NCI-H2227 (cell line): ENCODE results near the gene UBL7.
"Not testable (repeated sequence)": the region's sequence is repeated elsewhere in the genome, so short reads cannot be mapped to it uniquely, and the experiment has no call there.

Experiments used
- DNase-seq: peaks from one replicate; lab custom pipeline; 2025; ENCODE audit not compliant: unreplicated experiment; lab: John Stamatoyannopoulos, UW

Gene UBL7, protein sequence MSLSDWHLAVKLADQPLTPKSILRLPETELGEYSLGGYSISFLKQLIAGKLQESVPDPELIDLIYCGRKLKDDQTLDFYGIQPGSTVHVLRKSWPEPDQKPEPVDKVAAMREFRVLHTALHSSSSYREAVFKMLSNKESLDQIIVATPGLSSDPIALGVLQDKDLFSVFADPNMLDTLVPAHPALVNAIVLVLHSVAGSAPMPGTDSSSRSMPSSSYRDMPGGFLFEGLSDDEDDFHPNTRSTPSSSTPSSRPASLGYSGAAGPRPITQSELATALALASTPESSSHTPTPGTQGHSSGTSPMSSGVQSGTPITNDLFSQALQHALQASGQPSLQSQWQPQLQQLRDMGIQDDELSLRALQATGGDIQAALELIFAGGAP

DNA sequence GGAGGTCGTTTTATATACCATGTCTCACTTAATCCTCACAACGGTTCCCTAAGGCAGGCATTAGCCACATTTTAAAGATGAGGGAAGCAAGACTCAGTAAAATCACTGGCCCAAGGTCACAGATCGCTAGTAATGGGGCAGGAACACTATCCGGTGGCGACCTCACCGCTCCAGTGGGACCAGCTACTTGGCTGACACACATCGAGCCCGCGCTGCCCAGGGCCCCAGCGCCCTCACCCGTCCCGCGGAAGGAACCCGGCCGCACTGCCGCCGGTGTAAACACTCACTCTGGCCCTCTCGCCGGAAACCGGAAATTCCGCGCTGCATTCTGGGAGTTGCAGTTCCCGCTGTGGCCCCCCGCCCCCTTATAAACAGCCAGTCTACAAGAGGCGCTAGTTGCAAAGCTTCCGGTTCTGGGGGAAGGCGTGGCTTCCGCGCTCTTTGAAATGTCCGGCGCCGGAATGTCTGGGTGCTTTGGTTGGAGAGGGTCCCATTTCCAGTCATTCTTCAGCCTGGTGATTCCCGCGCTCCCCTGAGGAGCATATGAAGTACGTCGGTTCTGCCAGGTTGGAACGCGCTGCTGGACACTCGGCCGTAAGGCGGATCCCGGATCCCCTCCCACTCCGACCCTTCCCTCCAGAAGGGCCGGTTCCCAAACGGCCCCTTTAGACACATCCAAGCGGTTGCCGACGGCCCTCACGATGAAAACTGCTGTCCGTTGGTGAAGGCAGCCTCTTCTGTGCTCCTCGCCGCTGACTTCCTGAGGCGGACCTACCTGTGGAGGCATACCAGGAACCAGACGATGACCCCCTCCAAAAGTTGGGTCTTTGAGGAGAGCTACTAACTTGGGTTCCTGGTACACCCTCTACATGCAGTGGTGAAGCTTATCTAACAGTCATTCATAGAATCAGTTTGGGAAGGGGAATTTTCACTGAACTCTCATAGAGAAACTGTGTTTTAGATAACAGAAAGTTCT is at the start of gene UBL7:
Gene UBL7 (minus strand): TSS at position 290 of the 976 bp plus-strand sequence. CDS start 2,293 bp downstream, outside the sequence.
- DNase-seq: peak; percentile 95

DNA sequence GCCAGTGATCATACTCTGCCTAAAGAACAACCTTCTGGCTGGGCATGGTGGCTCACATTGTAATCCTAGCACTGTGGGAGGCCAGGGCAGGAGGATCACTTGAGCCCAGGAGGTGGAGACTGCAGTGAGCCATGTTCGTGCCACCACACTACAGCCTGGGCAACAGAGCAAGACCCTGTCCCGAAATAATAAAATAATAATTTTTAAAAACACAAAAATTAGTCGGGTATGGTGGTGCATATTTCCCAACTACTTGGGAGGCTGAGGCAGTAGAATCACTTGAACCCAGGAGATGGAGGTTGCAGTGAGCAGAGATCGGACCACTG is 45.5 kb upstream of the UBL7 start:
- DNase-seq: no peak

DNA sequence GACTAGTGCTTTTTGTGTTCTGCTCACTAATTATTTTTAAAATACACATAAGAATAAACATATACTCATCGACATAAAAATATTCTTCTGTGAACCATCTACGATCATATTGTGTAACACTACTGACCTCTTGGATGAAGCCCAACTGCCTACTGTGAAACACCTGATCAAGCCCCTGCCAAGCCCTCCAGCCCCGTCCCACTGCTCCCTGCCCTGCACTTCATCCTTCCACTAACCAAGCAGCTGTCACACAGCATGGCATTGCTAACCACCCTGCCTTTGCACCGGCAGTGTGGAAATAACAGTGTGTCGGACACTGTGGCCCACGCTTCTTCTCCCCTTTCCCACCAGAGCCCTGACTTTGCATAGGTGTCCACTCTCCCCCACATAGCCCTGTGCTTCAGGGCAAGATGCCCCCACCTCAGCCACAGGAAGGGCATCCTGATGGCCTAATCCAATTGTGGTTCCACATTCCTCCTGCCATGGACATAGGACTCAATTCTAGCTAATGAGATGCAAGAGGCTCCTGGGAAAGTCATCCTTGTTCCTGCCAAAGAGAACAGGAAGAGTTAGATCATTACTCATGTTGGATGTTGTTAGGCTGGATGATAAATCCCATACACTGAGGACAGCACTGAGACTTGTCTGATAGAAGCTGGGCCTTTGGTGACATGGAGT is 45.0 kb upstream of the UBL7 start:
- DNase-seq: no peak

DNA sequence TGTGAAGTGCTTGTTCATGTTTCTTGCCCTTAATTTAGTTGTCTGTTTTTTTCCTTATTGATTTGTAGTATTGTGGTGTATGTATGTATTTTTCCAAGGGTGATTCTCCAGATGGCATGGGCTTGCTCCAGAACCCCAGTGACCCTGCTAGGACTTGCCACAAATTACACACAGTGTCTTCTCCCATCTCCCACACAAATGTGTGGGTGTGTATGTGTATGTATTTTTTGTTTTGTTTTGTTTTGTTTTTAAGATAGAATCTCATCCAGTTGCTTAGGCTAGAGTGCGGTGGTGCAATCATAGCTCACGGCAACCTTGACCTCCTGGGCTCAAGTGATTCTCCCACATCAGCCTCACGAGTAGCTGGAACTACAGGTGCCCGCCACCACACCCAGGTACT is 43.9 kb upstream of the UBL7 start:
- no peak for DNase-seq

DNA sequence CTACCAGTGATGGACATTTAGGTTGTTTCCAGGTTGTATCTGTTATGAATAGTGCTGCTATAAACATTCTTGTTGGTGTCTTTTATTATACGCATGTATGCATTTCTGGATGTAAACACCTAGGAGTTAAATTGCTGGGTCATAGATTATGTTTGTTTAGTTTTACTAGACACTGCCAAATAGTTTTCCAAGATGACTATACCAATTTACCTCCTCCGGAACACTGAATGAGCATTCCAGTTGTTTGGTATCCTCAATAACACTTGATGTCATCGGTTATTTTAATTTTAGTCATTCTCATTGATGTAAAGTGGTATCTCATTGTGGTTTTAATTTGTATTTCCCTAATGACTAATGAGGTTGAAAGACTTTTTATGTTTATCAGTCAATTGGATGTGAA is 43.5 kb upstream of the UBL7 start:
- DNase-seq: no peak

DNA sequence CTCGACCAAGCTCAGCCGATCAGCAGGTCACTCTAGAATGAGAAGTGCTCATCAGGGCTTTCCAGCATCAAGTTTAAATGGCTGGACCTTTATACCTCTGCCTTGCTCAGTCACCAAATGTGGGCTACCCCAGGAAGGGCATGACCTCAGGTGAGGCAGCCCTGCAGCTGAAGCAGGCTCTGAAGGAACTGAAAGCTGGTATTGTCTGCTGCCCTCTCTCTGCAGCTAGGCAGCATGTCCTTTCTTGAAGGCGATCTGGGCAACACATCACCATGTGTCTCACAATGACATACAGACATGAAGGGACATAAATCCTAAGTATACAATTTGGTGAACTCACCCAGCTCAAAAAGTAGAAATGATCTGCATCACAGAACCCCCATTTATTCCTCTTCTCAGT is 41.3 kb upstream of the UBL7 start:
- no peak for DNase-seq

DNA sequence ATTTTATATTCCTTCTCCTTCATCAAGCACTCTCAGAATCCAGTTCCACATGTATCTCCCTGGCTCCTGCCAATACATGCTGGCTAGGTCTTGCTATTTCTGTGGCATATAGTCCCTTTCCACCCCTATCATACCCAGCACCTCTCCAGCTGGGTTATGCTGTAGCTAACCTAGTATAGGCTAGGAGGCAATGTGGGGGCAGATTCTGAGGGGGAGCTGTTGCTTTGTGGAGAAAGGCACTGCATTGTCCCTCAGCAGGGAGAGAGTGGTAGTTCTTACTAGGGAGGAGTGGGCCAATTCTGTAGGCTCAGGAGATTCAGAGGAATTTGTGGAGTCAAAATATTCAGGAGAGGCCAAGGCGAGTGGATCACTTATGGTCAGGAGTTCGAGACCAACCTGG is 39.4 kb upstream of the UBL7 start:
- DNase-seq: no peak

DNA sequence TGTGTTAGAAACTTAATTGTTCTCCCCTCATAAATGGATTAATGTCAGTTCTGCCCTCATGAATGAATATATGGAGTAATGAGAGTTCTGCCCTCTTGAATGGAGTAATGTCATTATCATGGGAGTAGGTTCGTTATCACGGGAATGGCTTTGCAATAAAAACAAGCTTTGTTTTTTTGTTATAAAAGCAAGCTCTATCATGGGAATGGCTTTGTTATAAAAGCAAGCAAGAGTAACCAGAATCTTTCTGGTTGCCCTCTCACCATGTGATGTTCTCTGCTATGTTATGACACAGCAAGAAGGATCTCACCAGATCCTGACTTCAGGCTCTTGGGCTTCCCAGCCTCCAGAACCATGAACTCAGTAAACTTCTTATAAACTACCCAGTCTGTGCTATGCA is 38.4 kb upstream of the UBL7 start:
- no peak for DNase-seq

DNA sequence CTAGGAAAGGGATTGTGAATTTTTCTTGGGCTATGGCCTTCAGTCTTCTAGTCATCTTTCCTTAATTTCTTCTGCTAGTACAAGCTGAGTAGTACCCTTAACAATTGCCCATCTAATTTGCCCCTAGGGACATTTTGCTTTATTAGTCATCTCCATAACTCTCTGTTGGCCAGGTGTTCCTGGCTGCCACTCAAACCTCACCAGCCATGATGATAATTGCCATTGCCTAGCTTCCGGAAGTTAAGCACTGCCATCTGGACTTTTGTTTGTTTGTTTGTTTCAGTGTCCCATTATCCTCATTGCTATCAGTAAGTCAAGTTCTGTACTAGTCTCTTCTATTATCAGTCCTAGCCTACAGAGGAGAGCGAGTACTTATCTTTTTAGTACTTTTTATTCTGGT is 36.6 kb upstream of the UBL7 start:
- DNase-seq: peak; percentile 39

DNA sequence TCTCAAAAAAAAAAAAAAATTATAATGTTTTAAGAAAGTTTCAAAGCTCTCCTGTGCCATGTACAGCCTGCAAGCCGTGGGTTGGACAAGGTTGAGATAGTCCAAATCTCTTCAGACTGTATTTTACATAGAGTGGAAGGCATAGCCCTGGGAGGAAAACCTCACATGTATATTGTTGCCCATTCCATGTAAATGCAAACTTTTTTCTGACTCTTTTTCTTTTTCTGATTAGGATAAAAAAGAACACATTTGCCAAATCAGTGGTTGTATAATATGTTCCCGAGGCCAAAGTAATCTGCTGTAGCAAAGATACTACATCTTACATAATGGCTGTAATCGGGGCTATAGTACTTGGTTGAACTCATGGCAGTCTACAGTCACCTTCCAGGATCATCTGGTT is 35.7 kb upstream of the UBL7 start:
- no peak for DNase-seq

DNA sequence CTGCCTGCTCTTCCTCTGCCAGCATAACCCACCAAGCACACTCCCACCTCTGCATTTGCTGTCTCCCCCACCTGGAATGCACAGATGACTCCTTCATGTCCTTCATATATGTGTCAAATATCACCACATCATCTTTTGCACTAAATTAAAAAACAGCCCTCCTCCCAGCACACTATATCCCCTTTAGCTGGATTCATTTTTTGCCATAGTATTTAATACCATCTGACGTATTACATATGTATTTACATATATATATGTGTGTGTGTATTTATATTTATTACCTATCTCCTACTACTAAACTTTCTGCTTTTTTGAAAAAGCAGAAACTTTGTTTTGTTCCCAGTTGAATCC is 29.4 kb upstream of the UBL7 start:
- no peak for DNase-seq

DNA sequence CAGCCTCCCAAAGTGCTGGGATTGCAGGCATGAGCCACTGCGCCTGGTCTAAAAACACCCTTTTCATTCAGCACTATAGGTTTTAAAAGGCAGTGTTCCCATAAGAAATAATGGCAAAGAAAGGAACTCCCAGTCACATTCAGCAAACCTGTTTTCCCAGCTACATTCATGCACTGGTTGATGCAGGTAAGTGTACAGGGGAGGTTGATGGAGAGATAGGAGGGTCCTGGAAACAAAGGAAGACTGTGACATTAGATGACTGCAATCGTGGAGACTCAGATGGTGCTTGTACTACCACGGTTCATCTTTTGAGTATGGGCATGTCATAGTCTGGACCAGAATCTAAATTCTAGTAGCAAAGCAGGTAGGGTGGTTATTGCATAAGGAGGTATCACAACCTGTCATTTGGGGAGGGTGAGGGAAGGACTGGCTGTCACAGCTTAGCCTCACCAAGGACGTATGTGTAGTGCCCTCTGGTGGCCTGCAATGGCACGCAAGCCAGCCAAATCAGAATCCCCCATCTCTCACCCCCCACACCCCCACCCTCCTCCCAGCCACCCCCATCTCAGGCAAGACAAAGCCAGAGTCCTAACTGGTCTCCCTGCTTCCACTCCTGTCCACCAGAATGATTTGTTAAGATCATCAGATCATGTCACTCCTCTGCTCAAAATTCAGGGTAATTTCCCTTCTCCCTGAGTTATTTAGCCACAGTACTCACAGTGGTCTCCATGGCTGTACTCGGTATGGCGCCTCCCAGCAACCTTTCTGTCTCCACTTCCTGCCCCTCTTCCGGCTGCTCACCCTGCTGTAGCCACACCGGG is 28.8 kb upstream of the UBL7 start:
- DNase-seq: peak; percentile 76

DNA sequence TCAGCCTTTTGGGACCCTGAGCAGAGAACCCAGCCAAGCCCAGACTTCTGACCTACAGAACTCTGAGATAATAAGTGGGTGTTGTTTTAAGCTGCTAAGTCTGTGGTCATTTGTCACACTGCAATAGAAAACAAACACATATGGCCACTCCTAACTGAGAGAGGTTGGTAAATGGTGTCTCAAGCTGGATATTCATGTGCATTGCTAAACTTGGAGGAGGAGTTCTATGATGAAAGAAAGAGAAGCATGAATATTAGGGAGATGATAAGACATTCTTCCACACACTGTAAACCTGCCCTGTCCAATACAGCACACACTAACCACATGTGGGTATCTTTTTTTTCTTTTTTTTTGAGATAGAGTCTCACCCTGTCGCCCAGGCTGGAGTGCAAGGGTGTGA is 27.8 kb upstream of the UBL7 start:
- DNase-seq: no peak

DNA sequence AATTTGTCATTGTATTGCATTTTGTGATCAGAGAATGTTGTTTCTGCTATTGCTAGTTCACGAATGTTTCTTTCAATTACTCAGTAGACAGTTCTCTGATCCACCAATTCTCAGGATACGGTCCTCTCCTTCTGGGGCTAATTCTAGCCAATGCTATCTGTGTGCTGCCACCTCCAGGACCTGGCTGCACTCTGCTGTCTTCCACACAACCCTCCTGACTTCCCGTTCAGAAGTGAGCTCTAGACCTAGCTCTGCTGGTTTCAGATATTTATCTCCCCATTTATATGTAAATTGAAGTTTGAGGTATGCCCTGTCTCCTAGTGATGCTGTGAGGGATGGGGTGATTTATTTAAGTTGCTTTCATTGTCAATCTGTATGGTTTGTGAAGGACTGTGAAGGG is 21.7 kb upstream of the UBL7 start:
- no peak for DNase-seq

DNA sequence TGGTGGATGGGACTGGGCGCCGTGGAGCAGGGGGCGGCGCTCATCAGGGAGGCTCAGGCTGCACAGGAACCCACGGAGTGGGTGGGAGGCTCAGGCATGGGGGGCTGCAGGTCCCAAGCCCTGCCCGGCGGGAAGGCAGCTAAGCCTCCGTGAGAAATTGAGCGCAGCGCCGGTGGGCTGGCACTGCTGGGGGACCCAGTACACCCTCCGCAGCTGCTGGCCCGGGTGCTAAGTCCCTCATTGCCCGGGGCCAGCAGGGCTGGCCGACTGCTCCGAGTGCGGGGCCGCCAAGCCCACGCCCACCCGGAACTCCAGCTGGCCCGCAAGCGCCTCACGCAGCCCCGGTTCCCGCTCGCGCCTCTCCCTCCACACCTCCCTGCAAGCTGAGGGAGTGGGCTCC is 19.4 kb upstream of the UBL7 start:
- not testable (repeated sequence) for DNase-seq

DNA sequence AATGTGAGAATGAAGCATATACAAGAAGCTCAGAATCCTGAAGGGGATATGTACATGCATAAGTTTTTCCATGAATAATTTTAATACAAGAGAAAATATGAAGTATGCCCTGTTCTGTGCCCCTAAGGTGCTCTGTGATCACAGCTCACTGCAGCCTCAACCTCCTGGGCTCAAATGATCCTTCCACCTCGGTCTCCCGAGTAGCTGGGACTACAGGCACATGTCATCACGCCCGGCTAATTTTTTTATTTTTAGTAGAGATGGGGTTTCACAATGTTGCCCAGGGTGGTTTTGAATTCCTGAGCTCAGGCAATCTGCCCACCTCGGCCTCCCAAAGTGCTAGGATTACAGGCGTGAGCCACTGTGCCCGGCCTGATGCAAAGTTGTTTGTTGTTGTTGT is 10.7 kb upstream of the UBL7 start:
- not testable (repeated sequence) for DNase-seq

DNA sequence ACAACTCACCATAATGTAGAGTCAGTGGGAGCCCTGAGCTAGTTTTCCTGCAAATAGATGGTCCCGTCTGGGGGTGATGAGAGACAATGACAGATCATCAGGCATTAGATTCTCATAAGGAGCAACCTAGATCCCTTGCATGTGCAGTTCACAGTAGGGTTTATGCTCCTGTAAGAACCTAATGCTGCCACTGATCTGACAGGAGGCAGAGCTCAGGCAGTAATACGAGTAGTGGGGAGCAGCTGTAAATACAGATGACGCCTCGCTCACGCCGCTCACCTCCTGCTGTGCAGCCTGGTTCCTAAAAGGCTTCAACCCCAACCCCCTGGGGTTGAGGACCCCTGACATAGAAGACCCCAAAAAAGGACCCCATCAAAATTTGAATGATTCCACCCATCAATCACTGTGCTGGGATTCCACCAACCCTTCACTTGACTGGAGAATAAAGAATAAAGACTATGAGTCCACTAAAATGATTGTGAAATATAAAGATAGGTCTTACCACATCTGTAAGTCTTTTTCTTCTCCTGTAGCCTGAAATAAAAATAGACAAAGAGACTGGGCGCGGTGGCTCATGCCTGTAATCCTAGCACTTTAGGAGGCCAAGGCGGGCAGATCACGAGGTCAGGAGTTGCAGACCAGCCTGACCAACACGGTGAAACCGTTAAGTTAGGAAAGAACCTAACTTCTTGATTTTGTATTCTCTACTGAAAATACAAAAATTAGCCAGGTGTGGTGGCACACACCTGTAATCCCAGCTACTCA is 9.9 kb upstream of the UBL7 start:
- DNase-seq: no peak

DNA sequence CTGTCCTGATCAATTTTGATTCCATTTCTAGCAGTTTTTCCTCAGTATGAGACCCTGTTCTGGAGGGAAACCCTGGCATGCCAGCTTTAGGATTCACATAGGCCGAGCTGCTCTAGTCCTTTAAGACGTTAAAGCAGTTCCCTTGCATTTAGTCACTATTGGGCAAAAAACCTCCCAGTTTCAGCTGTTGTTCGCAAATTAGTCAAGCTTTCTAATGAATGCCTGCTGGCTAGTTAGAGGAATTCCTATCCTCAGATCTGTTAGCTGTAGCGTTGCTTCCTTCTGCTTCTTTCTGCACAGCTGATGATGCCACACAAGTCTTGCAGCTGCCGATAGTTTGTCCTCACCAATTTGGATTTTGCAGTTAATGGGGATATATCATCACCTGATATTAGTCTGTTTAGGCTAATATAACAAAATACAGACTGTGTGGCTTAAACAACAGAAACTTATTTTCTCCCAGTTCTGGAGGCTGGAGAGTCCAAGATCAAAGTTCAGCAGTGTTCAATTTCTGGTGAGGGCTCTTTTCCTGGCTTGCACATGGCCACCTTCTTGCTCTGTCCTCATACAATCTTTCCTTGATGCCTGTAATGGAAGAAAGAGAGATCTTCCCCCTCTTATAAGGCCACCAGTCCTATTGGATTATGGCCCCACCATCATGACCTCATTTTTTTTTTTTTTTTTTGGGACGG is 7.5 kb upstream of the UBL7 start:
- DNase-seq: no peak

DNA sequence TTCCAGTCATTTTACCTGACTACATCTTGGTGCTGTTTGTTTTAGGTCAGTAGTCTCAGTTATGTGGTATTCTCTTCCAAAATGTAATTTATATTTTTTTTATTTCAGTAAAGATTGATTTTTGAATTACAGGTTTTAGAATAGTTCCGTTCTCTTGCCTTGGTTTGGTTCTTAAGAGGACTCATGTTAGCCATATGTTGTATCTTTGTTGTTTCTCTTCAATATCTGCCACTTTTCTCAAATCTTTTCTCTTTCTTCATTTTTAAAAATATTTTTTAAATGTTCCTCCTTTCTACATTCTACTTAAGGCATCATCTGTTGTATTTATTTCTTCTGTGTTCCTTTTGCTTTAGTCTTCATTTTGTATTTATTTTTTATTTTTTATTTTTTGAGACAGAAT is 5.6 kb upstream of the UBL7 start:
- no peak for DNase-seq

DNA sequence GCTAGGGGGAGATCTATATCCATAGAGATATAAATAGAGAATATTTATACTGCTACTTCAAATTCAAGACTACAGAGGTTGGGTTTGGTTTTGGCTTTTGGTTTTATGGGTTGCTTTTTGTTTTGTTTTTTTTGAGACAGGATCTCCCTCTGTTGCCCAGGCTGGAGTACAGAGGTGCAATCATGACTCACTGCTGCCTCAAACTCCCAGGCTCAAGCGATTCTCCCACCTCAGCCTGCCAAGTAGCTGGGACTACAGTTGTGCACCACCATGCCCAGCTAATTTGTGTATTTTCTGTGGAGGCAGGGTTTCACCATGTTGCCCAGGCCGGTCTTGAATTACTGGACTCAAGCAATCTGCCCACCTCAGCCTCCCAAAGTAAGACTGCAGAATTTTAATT is 3.9 kb upstream of the UBL7 start:
- no peak for DNase-seq
